Heart right ventricle (tissue), 16 donors: ENCODE measurements around the gene AIG1. TPM values are rescaled to one million over a fixed set of nuclear protein-coding genes. Genes with fewer than 3 reads are reported as not detected.

Experiments used
- ATAC-seq, 8 donors: fragments of 200-7000 bp; cut with Tn5 transposase; one replicate each; pipeline ENCODE4 v1.9.1; 2020; ENCODE audit warnings: mild to moderate bottlenecking in 8 of 8, moderate library complexity in 8 of 8, moderate number of reproducible peaks in 1 of 8
- DNase-seq, 2 donors: peaks; one replicate each; pipeline ENCODE4 v3.0.0-alpha.2; 2020
- H3K27ac ChIP-seq, 10 donors: fragments of 200-600 bp; sonication (generic) in 2 of 10; one replicate each; pipeline versions ENCODE4 v1.5.0 to v1.8.0; 2020 to 2022; ENCODE audit warnings: mild to moderate bottlenecking in 3 of 10
- H3K27me3 ChIP-seq, 7 donors: fragments of 200-600 bp; one replicate each; pipeline ENCODE4 v1.8.0; 2021 to 2022; ENCODE audit warnings: mild to moderate bottlenecking in 2 of 7
- H3K36me3 ChIP-seq, 9 donors: fragments of 200-600 bp; sonication (generic) in 1 of 9; one replicate each; pipeline versions ENCODE4 v1.5.0 to v1.8.0; 2020 to 2022; ENCODE audit warnings: mild to moderate bottlenecking in 2 of 9
- H3K4me1 ChIP-seq, 9 donors: fragments of 200-600 bp; sonication (generic) in 1 of 9; one replicate each; pipeline versions ENCODE4 v1.5.0 to v1.8.0; 2020 to 2022; ENCODE audit warnings: mild to moderate bottlenecking in 4 of 9
- H3K4me3 ChIP-seq, 10 donors: fragments of 200-600 bp; sonication (generic) in 2 of 10; one replicate each; pipeline versions ENCODE4 v1.5.0 to v1.8.0; 2020 to 2022; ENCODE audit warnings: mild to moderate bottlenecking in 7 of 10, moderate library complexity in 2 of 10
- H3K9me3 ChIP-seq, 11 donors: fragments of 200-600 bp in 10 of 11; sonication (generic) in 2 of 11; one replicate each; pipeline versions ENCODE4 v1.5.0 to v1.8.0; 2013 to 2022; ENCODE audit warnings: mild to moderate bottlenecking in 2 of 11, control low read depth in 1 of 11, moderate library complexity in 1 of 11
- WGBS, 2 donors: extraction: QIAGEN DNeasy Blood & Tissue Kit; methylation state at CpG; one replicate each; pipeline ENCODE4 v1.1.7; 2013; ENCODE audit warnings: inconsistent platforms in 1 of 2; 5-methylcytosine and 5-hydroxymethylcytosine counted together
- intact Hi-C, 10 donors: fragments of 100-400 bp; cut with DNase I; formaldehyde crosslinking; loops; one replicate each; pipeline versions ENCODE4 v1.11.1 to v1.14.2; 2022
- polyA plus RNA-seq, 2 donors: library from polyadenylated mRNA; stranded (reverse); fragments of 200-250 nt; gene quantifications; one replicate each; pipeline ENCODE4 v1.2.3, GENCODE V29; 2013
- total RNA-seq, 10 donors: library from RNA; stranded (reverse); fragmentation: NEBNext Ultra II Directional in 3 of 10; extraction: Animal tissue kit (Norgen Biotek cat#: 25700) in 3 of 10; gene quantifications; one replicate each; pipeline versions ENCODE4 v1.2.1 to v1.2.4, GENCODE V29; 2021 to 2023
- TF ChIP-seq, protein P1 (sequence below), 9 donors: fragments of 200-600 bp; sonication (generic) in 2 of 9; IDR thresholded peaks; one replicate each; pipeline versions ENCODE4 v1.5.0 to v1.8.0; 2021 to 2022; ENCODE audit warnings: antibody characterized with exemption in 9 of 9, mild to moderate bottlenecking in 5 of 9, moderate library complexity in 1 of 9
- donor health status: Arrhythmogenic right ventricular cardiomyopathy.
- donor health status: ischemic (EF 13 %, LVEDD 7.1; RV severe dilation, severe dysfunction).
- donor health status: healthy with polysubstance abuse.
- donor health status: DM: no; HTN: yes; CAD: no.
- donor health status: DM: no; HTN: no; CAD: no.
- donor health status: ischemic (EF 25% LVEDD 6.9; RV normal size, moderate dysfunction).
- donor health status: ischemic (EF 25% LVEDD 5.7; RV mildly dilated, moderate dysfunction).
- donor health status: healthy.
- donor health status: DM: yes; HTN: yes; CAD: no.
- donor health status: Ischemic cardiomyopathy.
- donor health status: ischemic (EF 35%, LVEDD 5.7; RV mildly dilated, moderate dysfunction).
- donor health status: nonischemic (EF 11% LVEDD 7.7; RV severe dilation, severe dysfunction).
- donor health status: DM: yes; HTN: yes; CAD: no.
- donor health status: PGD.
- donor health status: ischemic (EF 29% LVEDD 5.4; RV normal size, mild dysfunction).
- donor health status: nonischemic (EF 23%, LVEDD 6.1; RV moderate dilation, normal function).

The AIG1 gene
- total and polyA plus RNA-seq, 12 donors: 17.4 to 83.2 (median 66.2) TPM

DNA sequence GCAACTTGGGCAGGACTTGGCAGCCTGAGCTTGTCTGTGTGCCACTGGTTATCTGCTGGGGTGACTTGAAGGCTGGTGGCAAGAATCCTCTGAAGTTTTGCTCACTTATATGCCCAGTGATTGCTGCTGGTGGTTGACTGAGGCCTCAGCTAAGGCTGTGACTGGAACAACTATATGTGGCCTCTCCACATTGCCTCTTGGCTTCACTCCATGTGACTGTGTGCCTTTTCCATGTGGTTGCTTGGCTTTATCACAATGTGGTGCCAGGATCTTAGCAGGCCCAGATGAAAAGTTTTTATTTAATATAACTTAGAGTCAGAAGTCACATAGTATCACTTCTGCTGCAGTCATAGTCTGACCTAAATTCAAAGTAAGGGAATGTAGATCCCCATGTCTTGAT, 285.3 kb downstream of the AIG1 start:
- H3K9me3 ChIP-seq: peaks cover 0 to 17% (median 0%) of the 10 kb centered on the region in 11 donors
- H3K4me1 ChIP-seq: no peaks in the 10 kb centered on the region
- no peak overlapping the region for H3K4me3 ChIP-seq
- no peak overlapping the region for H3K27ac ChIP-seq
- TF ChIP-seq, protein P1, sequence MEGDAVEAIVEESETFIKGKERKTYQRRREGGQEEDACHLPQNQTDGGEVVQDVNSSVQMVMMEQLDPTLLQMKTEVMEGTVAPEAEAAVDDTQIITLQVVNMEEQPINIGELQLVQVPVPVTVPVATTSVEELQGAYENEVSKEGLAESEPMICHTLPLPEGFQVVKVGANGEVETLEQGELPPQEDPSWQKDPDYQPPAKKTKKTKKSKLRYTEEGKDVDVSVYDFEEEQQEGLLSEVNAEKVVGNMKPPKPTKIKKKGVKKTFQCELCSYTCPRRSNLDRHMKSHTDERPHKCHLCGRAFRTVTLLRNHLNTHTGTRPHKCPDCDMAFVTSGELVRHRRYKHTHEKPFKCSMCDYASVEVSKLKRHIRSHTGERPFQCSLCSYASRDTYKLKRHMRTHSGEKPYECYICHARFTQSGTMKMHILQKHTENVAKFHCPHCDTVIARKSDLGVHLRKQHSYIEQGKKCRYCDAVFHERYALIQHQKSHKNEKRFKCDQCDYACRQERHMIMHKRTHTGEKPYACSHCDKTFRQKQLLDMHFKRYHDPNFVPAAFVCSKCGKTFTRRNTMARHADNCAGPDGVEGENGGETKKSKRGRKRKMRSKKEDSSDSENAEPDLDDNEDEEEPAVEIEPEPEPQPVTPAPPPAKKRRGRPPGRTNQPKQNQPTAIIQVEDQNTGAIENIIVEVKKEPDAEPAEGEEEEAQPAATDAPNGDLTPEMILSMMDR (IDR thresholded peaks at IDR 0.05): no peak
- H3K36me3 ChIP-seq: peaks cover 0 to 8% (median 0%) of the 10 kb centered on the region in 9 donors
- H3K27me3 ChIP-seq: no peaks in the 10 kb centered on the region
- peak in 1 of 8 donors; percentile 37 for ATAC-seq
- DNase-seq: peak in 1 of 2 donors; percentile 7
- intact Hi-C loops: loop anchor here in 1 of 10 donors (5.0 kb wide), 1 partner anchor 1751 kb away; no protein-coding TSS in a partner anchor

- ATAC-seq (no peak), DNase-seq (no peak)
- H3K27me3 ChIP-seq: no peaks in the 10 kb centered on the region
- intact Hi-C loops: loop anchor here in 1 of 10 donors (5.0 kb wide), 1 partner anchor 1749 kb away; no protein-coding TSS in a partner anchor
- H3K27ac ChIP-seq: no peak overlapping the region
- H3K4me1 ChIP-seq: no peaks in the 10 kb centered on the region
- no peak overlapping the region for H3K4me3 ChIP-seq
- TF ChIP-seq, protein P1 (IDR thresholded peaks at IDR 0.05): no peak
- peaks cover 0 to 32% (median 1%) of the 10 kb centered on the region in 11 donors for H3K9me3 ChIP-seq
- 71 to 73% methylated on average over 1 of the region's 1 CpG for WGBS, 2 donors
- H3K36me3 ChIP-seq: no peaks in the 10 kb centered on the region
These were observed 287.8 kb downstream of the AIG1 start for GRCh38 chr6:143348531-143348930.

- Histone ChIP-seq H3K9me3 (peaks cover 0 to 42% (median 5%) of the 10 kb centered on the region in 11 donors), H3K27me3 (no peaks in the 10 kb centered on the region), H3K27ac (no peak overlapping the region), H3K4me3 (no peak overlapping the region), H3K4me1 (no peaks in the 10 kb centered on the region), H3K36me3 (no peaks in the 10 kb centered on the region)
- DNase-seq: no peak
- TF ChIP-seq, protein P1 (IDR thresholded peaks at IDR 0.05): no peak
- WGBS, 2 donors: 92 to 94% methylated on average over 1 of the region's 1 CpG
- intact Hi-C loops: loop anchor here in 1 of 10 donors (5.0 kb wide), 1 partner anchor 1748 kb away; no protein-coding TSS in a partner anchor
- ATAC-seq: no peak
These were observed 288.8 kb downstream of the AIG1 start for GRCh38 chr6:143349530-143349929.

GRCh38 chr6:143356101-143356880, 295.6 kb downstream of the AIG1 start:
- no peak overlapping the region for H3K4me3 ChIP-seq
- intact Hi-C loops: no loop called here
- 67 to 77% methylated on average over 3 of the region's 3 CpGs for WGBS, 2 donors

More at GRCh38 chr6:143356101-143356880, 295.6 kb downstream of the AIG1 start:
- Histone ChIP-seq H3K4me1 (no peaks in the 10 kb centered on the region), H3K27ac (no peak overlapping the region), H3K9me3 (peaks cover 0 to 42% (median 0%) of the 10 kb centered on the region in 11 donors), H3K27me3 (no peaks in the 10 kb centered on the region), H3K36me3 (no peaks in the 10 kb centered on the region)
- DNase-seq (no peak), ATAC-seq (no peak)
- TF ChIP-seq, protein P1 (IDR thresholded peaks at IDR 0.05): no peak
